ENCODE data around the gene PAX7. TPM values are rescaled to one million over a fixed set of nuclear protein-coding genes. Genes with fewer than 3 reads are reported as not detected.

Gene PAX7
- polyA plus RNA-seq, 1 of the 3 experiments (the other 2 are of a cell fraction), result not detected

GRCh38 chr1:18643154-18644012 lies 12.7 kb downstream of the PAX7 start:
- no peaks in the 10 kb centered on the region for H3F3A ChIP-seq (replicated peaks; ENCODE audit: insufficient read depth)
- H2AFZ ChIP-seq (ENCODE audit: low read depth), result no peak overlapping the region
- H3K9ac ChIP-seq, result no peak overlapping the region
- DNase-seq, result peak; percentile 73
- no peak overlapping the region for H3K4me3 ChIP-seq (ENCODE audit: low read depth in 2 of 2, low read length in 1 of 2)
- no peaks in the 10 kb centered on the region for H3K9me3 ChIP-seq
- H3K4me1 ChIP-seq (ENCODE audit: control insufficient read depth in 1 of 2, insufficient read depth in 2 of 2, low read depth in 1 of 2, low read length in 1 of 2), result no peaks in the 10 kb centered on the region
- no peak overlapping the region for H3K27ac ChIP-seq (ENCODE audit: low read depth in 2 of 2, low read length in 1 of 2)
- H3K4me2 ChIP-seq, result no peak overlapping the region; the same call in 1 of the 2 replicates
- no peaks in the 10 kb centered on the region for H3K9me2 ChIP-seq
- no peaks in the 10 kb centered on the region for H3K36me3 ChIP-seq (replicated peaks in 1 of 2; ENCODE audit: control insufficient read depth in 1 of 2, insufficient read depth in 2 of 2, low read length in 1 of 2)
- no peaks in the 10 kb centered on the region for H3K79me2 ChIP-seq (ENCODE audit: insufficient read depth)
- H4K20me1 ChIP-seq (ENCODE audit: insufficient read depth), result no peaks in the 10 kb centered on the region
- ChIA-PET CTCF (interaction anchor here (1.2 to 3.2 kb wide), 5 partner anchors 10 to 178 kb away, joined by 3 to 21 read pairs (median 6); no protein-coding TSS in a partner anchor), POLR2A (no interaction called here)
- 17% methylated on average over 17 of the region's 73 CpGs for WGBS (ENCODE audit: low lambda C conversion rate)
- TF ChIP-seq FOXJ3 (CRISPR knock-in tag; IDR thresholded peaks at IDR 0.05) (no peak), ELF1 (IDR thresholded peaks at IDR 0.05) (no peak), TEAD4 (IDR thresholded peaks at IDR 0.05; ENCODE audit: borderline replicate concordance, insufficient read depth) (no peak), REST (IDR thresholded peaks at IDR 0.05; ENCODE audit: low read depth, low read length) (no peak), EP300 (IDR thresholded peaks at IDR 0.05; ENCODE audit: borderline replicate concordance in 1 of 2, low read depth in 1 of 2, low read length in 1 of 2) (no peak), MXI1 (IDR thresholded peaks at IDR 0.05; ENCODE audit: low read depth, low read length) (no peak), RXRA (IDR thresholded peaks at IDR 0.05; ENCODE audit: borderline replicate concordance, low read depth) (no peak), GABPA (IDR thresholded peaks at IDR 0.05; ENCODE audit: low read depth) (no peak), ZBTB33 (IDR thresholded peaks at IDR 0.05; ENCODE audit: borderline replicate concordance, low read depth) (no peak)
- peaks cover 97% of the 10 kb centered on the region for H3K27me3 ChIP-seq (ENCODE audit: insufficient read depth)

GRCh38 chr1:18644013-18644399 lies 13.4 kb downstream of the PAX7 start:
- no peak overlapping the region for H3K27ac ChIP-seq (ENCODE audit: low read depth in 2 of 2, low read length in 1 of 2)
- H3K9me2 ChIP-seq, result no peaks in the 10 kb centered on the region
- CTCF ChIA-PET, result interaction anchor here (1.0 to 3.2 kb wide), 5 partner anchors 10 to 231 kb away, joined by 3 to 21 read pairs (median 4); no protein-coding TSS in a partner anchor
- H3F3A ChIP-seq (replicated peaks; ENCODE audit: insufficient read depth), result no peaks in the 10 kb centered on the region
- WGBS (ENCODE audit: low lambda C conversion rate), result 0% methylated on average over 4 of the region's 22 CpGs
- no peaks in the 10 kb centered on the region for H3K36me3 ChIP-seq (replicated peaks in 1 of 2; ENCODE audit: control insufficient read depth in 1 of 2, insufficient read depth in 2 of 2, low read length in 1 of 2)
- H3K4me1 ChIP-seq (ENCODE audit: control insufficient read depth in 1 of 2, insufficient read depth in 2 of 2, low read depth in 1 of 2, low read length in 1 of 2), result no peaks in the 10 kb centered on the region
- TF ChIP-seq EP300 (IDR thresholded peaks at IDR 0.05; ENCODE audit: borderline replicate concordance in 1 of 2, low read depth in 1 of 2, low read length in 1 of 2), result no peak
- TF ChIP-seq GATA2 (CRISPR knock-in tag; IDR thresholded peaks at IDR 0.05), result no peak
- no peaks in the 10 kb centered on the region for H4K20me1 ChIP-seq (ENCODE audit: insufficient read depth)
- no peaks in the 10 kb centered on the region for H3K9me3 ChIP-seq
- DNase-seq, result peak; percentile 36
- no peak overlapping the region for H3K9ac ChIP-seq
- no peak overlapping the region for H3K4me3 ChIP-seq (ENCODE audit: low read depth in 2 of 2, low read length in 1 of 2)
- POLR2A ChIA-PET, result no interaction called here
- H2AFZ ChIP-seq (ENCODE audit: low read depth), result no peak overlapping the region
- H3K79me2 ChIP-seq (ENCODE audit: insufficient read depth), result no peaks in the 10 kb centered on the region
- H3K27me3 ChIP-seq (ENCODE audit: insufficient read depth), result peaks cover 97% of the 10 kb centered on the region
- no peak overlapping the region for H3K4me2 ChIP-seq

Data from SK-N-SH (cell line).